ENCODE results near the gene RBBP6.
A peak's percentile ranks its signal among the peaks of the same experiment; 100 is the strongest.

RBBP6 gene

GRCh38 chr16:24514096-24514495 lies 25.3 kb upstream of the RBBP6 start:
- TF ChIP-seq CTCF (IDR thresholded peaks at IDR 0.05), result no peak
- Histone ChIP-seq H3K9me3 (ENCODE audit: control insufficient read depth, low read length) (no peaks in the 10 kb centered on the region), H3K9ac (no peak overlapping the region), H2AFZ (no peak overlapping the region), H3K27ac (no peak overlapping the region), H3K27me3 (ENCODE audit: control insufficient read depth, insufficient read depth, low read length) (no peaks in the 10 kb centered on the region), H3K4me2 (ENCODE audit: low read length) (no peak overlapping the region), H3K36me3 (ENCODE audit: control insufficient read depth, insufficient read depth, low read length) (no peaks in the 10 kb centered on the region), H3K79me2 (no peaks in the 10 kb centered on the region), H3K4me1 (no peaks in the 10 kb centered on the region), H3K4me3 (ENCODE audit: low read depth, low read length) (no peak overlapping the region)

GRCh38 chr16:24515186-24515585 lies 24.2 kb upstream of the RBBP6 start:
- Histone ChIP-seq H3K79me2 (no peaks in the 10 kb centered on the region), H3K9me3 (ENCODE audit: control insufficient read depth, low read length) (no peaks in the 10 kb centered on the region), H3K4me1 (no peaks in the 10 kb centered on the region), H3K36me3 (ENCODE audit: control insufficient read depth, insufficient read depth, low read length) (no peaks in the 10 kb centered on the region), H3K9ac (no peak overlapping the region), H3K4me3 (ENCODE audit: low read depth, low read length) (no peak overlapping the region), H2AFZ (no peak overlapping the region), H3K27ac (no peak overlapping the region), H3K27me3 (ENCODE audit: control insufficient read depth, insufficient read depth, low read length) (no peaks in the 10 kb centered on the region), H3K4me2 (ENCODE audit: low read length) (no peak overlapping the region)
- no peak for TF ChIP-seq CTCF (IDR thresholded peaks at IDR 0.05)

GRCh38 chr16:24516900-24517669 lies 22.3 kb upstream of the RBBP6 start:
- H3K36me3 ChIP-seq (ENCODE audit: control insufficient read depth, insufficient read depth, low read length), result no peaks in the 10 kb centered on the region
- H2AFZ ChIP-seq, result peak overlapping the region; percentile 39
- no peak overlapping the region for H3K4me3 ChIP-seq (ENCODE audit: low read depth, low read length)
- H3K4me1 ChIP-seq, result no peaks in the 10 kb centered on the region
- no peak overlapping the region for H3K4me2 ChIP-seq (ENCODE audit: low read length)
- H3K79me2 ChIP-seq, result no peaks in the 10 kb centered on the region
- no peaks in the 10 kb centered on the region for H3K27me3 ChIP-seq (ENCODE audit: control insufficient read depth, insufficient read depth, low read length)
- TF ChIP-seq CTCF (IDR thresholded peaks at IDR 0.05), result peak; percentile 90
- no peak overlapping the region for H3K9ac ChIP-seq
- no peak overlapping the region for H3K27ac ChIP-seq
- no peaks in the 10 kb centered on the region for H3K9me3 ChIP-seq (ENCODE audit: control insufficient read depth, low read length)

GRCh38 chr16:24518498-24518897 lies 20.9 kb upstream of the RBBP6 start:
- Histone ChIP-seq H3K4me2 (ENCODE audit: low read length) (no peak overlapping the region), H3K4me1 (peaks cover 1% of the 10 kb centered on the region), H3K27me3 (ENCODE audit: control insufficient read depth, insufficient read depth, low read length) (no peaks in the 10 kb centered on the region), H2AFZ (no peak overlapping the region), H3K9me3 (ENCODE audit: control insufficient read depth, low read length) (no peaks in the 10 kb centered on the region), H3K79me2 (no peaks in the 10 kb centered on the region), H3K36me3 (ENCODE audit: control insufficient read depth, insufficient read depth, low read length) (no peaks in the 10 kb centered on the region), H3K9ac (no peak overlapping the region), H3K4me3 (ENCODE audit: low read depth, low read length) (no peak overlapping the region), H3K27ac (no peak overlapping the region)
- TF ChIP-seq CTCF (IDR thresholded peaks at IDR 0.05), result no peak

- no peak overlapping the region for H3K27ac ChIP-seq
- TF ChIP-seq CTCF (IDR thresholded peaks at IDR 0.05), result no peak
- no peaks in the 10 kb centered on the region for H3K36me3 ChIP-seq (ENCODE audit: control insufficient read depth, insufficient read depth, low read length)
- no peak overlapping the region for H3K9ac ChIP-seq
- H3K27me3 ChIP-seq (ENCODE audit: control insufficient read depth, insufficient read depth, low read length), result no peaks in the 10 kb centered on the region
- no peaks in the 10 kb centered on the region for H3K9me3 ChIP-seq (ENCODE audit: control insufficient read depth, low read length)
- H3K4me3 ChIP-seq (ENCODE audit: low read depth, low read length), result no peak overlapping the region
- no peak overlapping the region for H3K4me2 ChIP-seq (ENCODE audit: low read length)
- no peak overlapping the region for H2AFZ ChIP-seq
- peaks cover 9% of the 10 kb centered on the region for H3K4me1 ChIP-seq
- no peaks in the 10 kb centered on the region for H3K79me2 ChIP-seq
Measured at GRCh38 chr16:24520983-24521382, 18.4 kb upstream of the RBBP6 start.
